Neural cell (in vitro differentiated cells): ENCODE results near the gene CARMIL1.

Experiments
- CTCF ChIP-seq: fragments of 450-650 bp; IDR thresholded peaks from 2 replicates; pipeline ENCODE4 v1.5.1; 2014; ENCODE audit warnings: antibody characterized with exemption, mild to moderate bottlenecking, moderate library complexity; ENCODE audit not compliant: poor library complexity, severe bottlenecking
- EP300 ChIP-seq: fragments of 450-650 bp; conservative IDR thresholded peaks from 2 replicates; pipeline ENCODE4 v1.6.1; 2014; ENCODE audit warnings: antibody characterized with exemption, mild to moderate bottlenecking, moderate library complexity; ENCODE audit not compliant: poor library complexity, severe bottlenecking
- RAD21 ChIP-seq: fragments of 450-650 bp; conservative IDR thresholded peaks from 2 replicates; pipeline ENCODE4 v1.6.1; 2014; ENCODE audit warnings: antibody characterized with exemption, mild to moderate bottlenecking, moderate library complexity
- TAF1 ChIP-seq: IDR thresholded peaks from 2 replicates; pipeline ENCODE4 v1.6.1; 2012; ENCODE audit warnings: low read depth

- no peak for TF ChIP-seq CTCF
- TF ChIP-seq EP300 = no peak
- no peak for TF ChIP-seq RAD21
- no peak for TF ChIP-seq TAF1
Measured at GRCh38 chr6:25640446-25640845, 361.3 kb downstream of the CARMIL1 start.
